Measurements from ENCODE around the gene CREB3. TPM values are rescaled to one million over a fixed set of nuclear protein-coding genes. Genes with fewer than 3 reads are reported as not detected.
A peak's percentile ranks its signal among the peaks of the same experiment; 100 is the strongest.

Gene CREB3
- total and polyA plus RNA-seq, 2 of the 4 experiments (the other 2 are of a cell fraction): 60.7 to 106 TPM

- no peak for TF ChIP-seq CHD1 (IDR thresholded peaks at IDR 0.05; ENCODE audit: low read depth, low read length)
Observed at GRCh38 chr9:35687972-35688557, 44.4 kb upstream of the CREB3 start (continued).

- peak overlapping the region; percentile 98 for H2AK9ac ChIP-seq (replicated peaks; ENCODE audit: low read depth, low read length, poor library complexity)
- in situ Hi-C loops (cut with MboI; ENCODE audit: low sequenced_read_pairs): no loop called here
- POLR2A ChIA-PET (ENCODE audit: unreplicated experiment): interaction anchor here (0.6 to 2.6 kb wide), 12 partner anchors 8 to 322 kb away, joined by 3 to 25 read pairs (median 6); partner anchors contain the start of genes CCDC107, RMRP and TLN1
Observed at GRCh38 chr9:35688558-35689541, 43.6 kb upstream of the CREB3 start.

More at GRCh38 chr9:35688558-35689541, 43.6 kb upstream of the CREB3 start:
- H3K18ac ChIP-seq (ENCODE audit: low read depth, low read length): peak overlapping the region; percentile 74
- intact Hi-C loops (cut with micrococcal nuclease) (loop anchor here (10.0 kb wide), 1 partner anchor 84 kb away; the partner anchor contains the start of gene TESK1), dilution Hi-C loops (cut with HindIII; ENCODE audit: low sequenced_read_pairs, unreplicated experiment) (no loop called here)
- peak overlapping the region; percentile 92 for H4K91ac ChIP-seq (ENCODE audit: insufficient read depth, low read depth, low read length)
- DNase-seq: peak; percentile 92
- peak overlapping the region; percentile 84 for H2AFZ ChIP-seq (replicated peaks; ENCODE audit: low read length, poor library complexity)
- H2BK5ac ChIP-seq (ENCODE audit: low read depth, low read length, poor library complexity, severe bottlenecking): peak overlapping the region; percentile 98
- peaks cover 42% of the 10 kb centered on the region for H3K36me3 ChIP-seq (ENCODE audit: control insufficient read depth, insufficient read depth, low read length)
- WGBS, 2 experiments (ENCODE audit: extremely low coverage in 2 of 2, insufficient read length in 1 of 2): 0% methylated on average over 4 of the region's 12 CpGs; no CpG with 5 or more reads in 1 of the 2 experiments
- peak overlapping the region; percentile 55 for H4K5ac ChIP-seq (ENCODE audit: low read depth, low read length)
- peaks cover 34% of the 10 kb centered on the region for H3K4me1 ChIP-seq (ENCODE audit: control insufficient read depth, insufficient read depth, low read length)
- peak overlapping the region; percentile 90 for H3K27ac ChIP-seq (ENCODE audit: insufficient read depth, low read length)
- peaks cover 7 to 69% of the 10 kb centered on the region in 2 experiments; a peak in 3 of 4 replicates for H3K79me1 ChIP-seq (ENCODE audit: low read depth in 1 of 2, low read length in 2 of 2)
- peak overlapping the region; percentile 96 for H3K23ac ChIP-seq (ENCODE audit: low read depth, low read length)
- H2AK5ac ChIP-seq (ENCODE audit: low read depth, low read length): peak overlapping the region; percentile 65
- H2BK20ac ChIP-seq (ENCODE audit: low read depth, low read length): peak overlapping the region; percentile 23; the same call in 1 of the 2 replicates
- peaks cover 59% of the 10 kb centered on the region for H4K20me1 ChIP-seq (ENCODE audit: insufficient read depth, low read length)
- CTCF ChIA-PET: interaction anchor here (0.6 to 1.2 kb wide), 2 partner anchors 8 to 77 kb away, joined by 3 to 7 read pairs; no protein-coding TSS in a partner anchor
- H3K4me3 ChIP-seq (ENCODE audit: insufficient read depth, low read depth, low read length): peak overlapping the region; percentile 83
- TF ChIP-seq CHD1 (IDR thresholded peaks at IDR 0.05; ENCODE audit: low read depth, low read length) (0 out of 2 replicates have a peak, but pooled peaks have one; percentile 15), POLR2A (IDR thresholded peaks at IDR 0.05; ENCODE audit: low read depth, low read length) (peak; percentile 77; the same call in 1 of the 2 replicates), RCOR1 (IDR thresholded peaks at IDR 0.05; ENCODE audit: insufficient replicate concordance, low read length) (peak; percentile 34), FOS (IDR thresholded peaks at IDR 0.05; ENCODE audit: low read depth, low read length) (peak; percentile 78), ELK1 (IDR thresholded peaks at IDR 0.05; ENCODE audit: borderline replicate concordance, low read depth, low read length) (no peak)
- peak overlapping the region; percentile 96 for H3K4ac ChIP-seq (ENCODE audit: low read depth, low read length)
- peak overlapping the region; percentile 57 to 89 for H4K8ac ChIP-seq (ENCODE audit: low read depth in 2 of 2, low read length in 2 of 2)
- no peaks in the 10 kb centered on the region for H3K27me3 ChIP-seq (ENCODE audit: control insufficient read depth, insufficient read depth, low read length)
- H3K9ac ChIP-seq (ENCODE audit: low read depth, low read length): peak overlapping the region; percentile 98
- H3K9me1 ChIP-seq (ENCODE audit: insufficient read depth, low read length): peaks cover 23% of the 10 kb centered on the region
- H3K4me2 ChIP-seq (ENCODE audit: low read depth, low read length): peak overlapping the region; percentile 97
- no TSS peak for BruUV-seq (replicated peaks)
- H3K14ac ChIP-seq (replicated peaks; ENCODE audit: low read depth, low read length): peak overlapping the region; percentile 100
- H2BK15ac ChIP-seq (ENCODE audit: low read depth, low read length): peak overlapping the region; percentile 41; the same call in 1 of the 3 replicates
- no peak for ATAC-seq (ENCODE audit: low read depth)
- peak overlapping the region; percentile 75; the same call in 1 of the 2 replicates for H2BK120ac ChIP-seq (ENCODE audit: low read depth, low read length)
- no peaks in the 10 kb centered on the region for H3K9me3 ChIP-seq (ENCODE audit: control insufficient read depth, insufficient read depth, low read length)
- peak overlapping the region; percentile 91 for H3K56ac ChIP-seq (ENCODE audit: extremely low read depth, insufficient read depth, low read length)

All from IMR-90 (cell line).